ENCODE measurements around the gene SBNO2. TPM values are rescaled to one million over a fixed set of nuclear protein-coding genes. Genes with fewer than 3 reads are reported as not detected.
A peak's percentile ranks its signal among the peaks of the same experiment; 100 is the strongest.

SBNO2 gene
- total and polyA plus RNA-seq, 9 of the 15 experiments (the other 6 are each of a cell fraction or from before 2014, with no cell fraction given) = 0.01 to 46.2 (median 6.7) TPM

DNA sequence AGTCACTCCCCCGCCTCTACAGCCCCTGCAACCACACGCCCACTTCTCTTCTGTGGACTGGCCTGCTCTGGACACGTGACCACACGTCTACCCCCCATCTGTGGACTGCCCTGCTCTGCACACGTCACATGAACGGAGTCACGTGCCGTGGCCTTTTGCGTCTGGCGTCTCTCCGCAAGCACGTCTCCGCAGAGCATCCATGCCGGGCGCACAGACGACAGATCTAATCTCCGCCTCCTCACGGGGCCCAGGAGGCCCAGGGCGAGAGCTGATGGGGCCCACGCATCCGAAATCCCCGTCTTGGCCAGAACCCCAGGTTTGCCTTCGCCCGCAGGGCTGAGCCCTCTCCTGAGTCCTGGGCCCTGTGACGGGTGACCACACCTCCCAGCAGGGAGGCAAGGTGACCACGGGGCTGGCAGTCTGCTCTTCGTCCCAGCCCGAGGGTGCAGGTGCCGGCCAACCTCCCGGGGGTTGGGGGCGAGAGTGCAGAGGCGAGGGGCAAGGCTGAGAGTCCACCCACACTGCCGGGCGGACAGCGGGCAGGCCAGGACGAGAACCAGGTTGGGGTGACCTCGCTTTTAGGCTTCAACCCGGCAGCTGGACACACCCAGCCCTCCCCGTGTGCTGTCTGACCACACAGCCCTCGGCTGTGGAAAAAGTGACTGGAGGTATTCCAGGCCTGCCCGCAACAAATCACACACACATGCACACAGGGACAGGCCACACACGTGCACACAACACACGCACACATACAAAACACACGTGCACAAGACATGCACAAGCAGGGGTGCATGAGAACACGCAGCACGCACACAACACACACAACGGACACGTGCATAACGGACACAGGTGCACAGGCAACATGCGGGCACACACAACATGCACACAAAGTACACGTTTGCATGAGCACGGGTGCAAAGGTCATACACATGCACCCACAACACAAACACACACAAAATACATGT is 3.9 kb downstream of the SBNO2 start (continued):
- TF ChIP-seq, protein P1, sequence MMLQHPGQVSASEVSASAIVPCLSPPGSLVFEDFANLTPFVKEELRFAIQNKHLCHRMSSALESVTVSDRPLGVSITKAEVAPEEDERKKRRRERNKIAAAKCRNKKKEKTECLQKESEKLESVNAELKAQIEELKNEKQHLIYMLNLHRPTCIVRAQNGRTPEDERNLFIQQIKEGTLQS (IDR thresholded peaks at IDR 0.05) = no peak
- TF ChIP-seq, protein P1 (CRISPR knock-in tag; conservative IDR thresholded peaks at IDR 0.05) = no peak
- TF ChIP-seq, protein P2, sequence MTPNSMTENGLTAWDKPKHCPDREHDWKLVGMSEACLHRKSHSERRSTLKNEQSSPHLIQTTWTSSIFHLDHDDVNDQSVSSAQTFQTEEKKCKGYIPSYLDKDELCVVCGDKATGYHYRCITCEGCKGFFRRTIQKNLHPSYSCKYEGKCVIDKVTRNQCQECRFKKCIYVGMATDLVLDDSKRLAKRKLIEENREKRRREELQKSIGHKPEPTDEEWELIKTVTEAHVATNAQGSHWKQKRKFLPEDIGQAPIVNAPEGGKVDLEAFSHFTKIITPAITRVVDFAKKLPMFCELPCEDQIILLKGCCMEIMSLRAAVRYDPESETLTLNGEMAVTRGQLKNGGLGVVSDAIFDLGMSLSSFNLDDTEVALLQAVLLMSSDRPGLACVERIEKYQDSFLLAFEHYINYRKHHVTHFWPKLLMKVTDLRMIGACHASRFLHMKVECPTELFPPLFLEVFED (CRISPR knock-in tag; conservative IDR thresholded peaks at IDR 0.05) = no peak
- TF ChIP-seq SIN3A (IDR thresholded peaks at IDR 0.05; ENCODE audit: borderline replicate concordance in 2 of 2, control insufficient read depth in 1 of 2, low read depth in 2 of 2, low read length in 2 of 2) = no peak
- no peak for TF ChIP-seq LARP7 (IDR thresholded peaks at IDR 0.05)
- no peak for TF ChIP-seq GABPA (tag; conservative IDR thresholded peaks at IDR 0.05; ENCODE audit: low read depth)
- no peak for TF ChIP-seq NR1H2 (CRISPR knock-in tag; IDR thresholded peaks at IDR 0.05)
- TF ChIP-seq SIX5 (IDR thresholded peaks at IDR 0.05; ENCODE audit: borderline replicate concordance in 1 of 2, insufficient read depth in 1 of 2, low read depth in 1 of 2, low read length in 2 of 2) = no peak
- TF ChIP-seq ATF7 (IDR thresholded peaks at IDR 0.05) = no peak; the same call in 1 of the 2 replicates
- no peak for TF ChIP-seq ARID2 (IDR thresholded peaks at IDR 0.05)
- TF ChIP-seq, protein P3, sequence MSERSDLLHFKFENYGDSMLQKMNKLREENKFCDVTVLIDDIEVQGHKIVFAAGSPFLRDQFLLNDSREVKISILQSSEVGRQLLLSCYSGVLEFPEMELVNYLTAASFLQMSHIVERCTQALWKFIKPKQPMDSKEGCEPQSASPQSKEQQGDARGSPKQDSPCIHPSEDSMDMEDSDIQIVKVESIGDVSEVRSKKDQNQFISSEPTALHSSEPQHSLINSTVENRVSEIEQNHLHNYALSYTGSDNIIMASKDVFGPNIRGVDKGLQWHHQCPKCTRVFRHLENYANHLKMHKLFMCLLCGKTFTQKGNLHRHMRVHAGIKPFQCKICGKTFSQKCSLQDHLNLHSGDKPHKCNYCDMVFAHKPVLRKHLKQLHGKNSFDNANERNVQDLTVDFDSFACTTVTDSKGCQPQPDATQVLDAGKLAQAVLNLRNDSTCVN (CRISPR knock-in tag; IDR thresholded peaks at IDR 0.05) = no peak
- TF ChIP-seq TAF9B (IDR thresholded peaks at IDR 0.05; ENCODE audit: partially characterized antibody) = no peak
- TF ChIP-seq, protein P4, sequence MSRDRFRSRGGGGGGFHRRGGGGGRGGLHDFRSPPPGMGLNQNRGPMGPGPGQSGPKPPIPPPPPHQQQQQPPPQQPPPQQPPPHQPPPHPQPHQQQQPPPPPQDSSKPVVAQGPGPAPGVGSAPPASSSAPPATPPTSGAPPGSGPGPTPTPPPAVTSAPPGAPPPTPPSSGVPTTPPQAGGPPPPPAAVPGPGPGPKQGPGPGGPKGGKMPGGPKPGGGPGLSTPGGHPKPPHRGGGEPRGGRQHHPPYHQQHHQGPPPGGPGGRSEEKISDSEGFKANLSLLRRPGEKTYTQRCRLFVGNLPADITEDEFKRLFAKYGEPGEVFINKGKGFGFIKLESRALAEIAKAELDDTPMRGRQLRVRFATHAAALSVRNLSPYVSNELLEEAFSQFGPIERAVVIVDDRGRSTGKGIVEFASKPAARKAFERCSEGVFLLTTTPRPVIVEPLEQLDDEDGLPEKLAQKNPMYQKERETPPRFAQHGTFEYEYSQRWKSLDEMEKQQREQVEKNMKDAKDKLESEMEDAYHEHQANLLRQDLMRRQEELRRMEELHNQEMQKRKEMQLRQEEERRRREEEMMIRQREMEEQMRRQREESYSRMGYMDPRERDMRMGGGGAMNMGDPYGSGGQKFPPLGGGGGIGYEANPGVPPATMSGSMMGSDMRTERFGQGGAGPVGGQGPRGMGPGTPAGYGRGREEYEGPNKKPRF (IDR thresholded peaks at IDR 0.05; ENCODE audit: low read depth, low read length) = no peak
- TF ChIP-seq, protein P5, sequence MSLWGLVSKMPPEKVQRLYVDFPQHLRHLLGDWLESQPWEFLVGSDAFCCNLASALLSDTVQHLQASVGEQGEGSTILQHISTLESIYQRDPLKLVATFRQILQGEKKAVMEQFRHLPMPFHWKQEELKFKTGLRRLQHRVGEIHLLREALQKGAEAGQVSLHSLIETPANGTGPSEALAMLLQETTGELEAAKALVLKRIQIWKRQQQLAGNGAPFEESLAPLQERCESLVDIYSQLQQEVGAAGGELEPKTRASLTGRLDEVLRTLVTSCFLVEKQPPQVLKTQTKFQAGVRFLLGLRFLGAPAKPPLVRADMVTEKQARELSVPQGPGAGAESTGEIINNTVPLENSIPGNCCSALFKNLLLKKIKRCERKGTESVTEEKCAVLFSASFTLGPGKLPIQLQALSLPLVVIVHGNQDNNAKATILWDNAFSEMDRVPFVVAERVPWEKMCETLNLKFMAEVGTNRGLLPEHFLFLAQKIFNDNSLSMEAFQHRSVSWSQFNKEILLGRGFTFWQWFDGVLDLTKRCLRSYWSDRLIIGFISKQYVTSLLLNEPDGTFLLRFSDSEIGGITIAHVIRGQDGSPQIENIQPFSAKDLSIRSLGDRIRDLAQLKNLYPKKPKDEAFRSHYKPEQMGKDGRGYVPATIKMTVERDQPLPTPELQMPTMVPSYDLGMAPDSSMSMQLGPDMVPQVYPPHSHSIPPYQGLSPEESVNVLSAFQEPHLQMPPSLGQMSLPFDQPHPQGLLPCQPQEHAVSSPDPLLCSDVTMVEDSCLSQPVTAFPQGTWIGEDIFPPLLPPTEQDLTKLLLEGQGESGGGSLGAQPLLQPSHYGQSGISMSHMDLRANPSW (CRISPR knock-in tag; IDR thresholded peaks at IDR 0.05) = no peak
- no peak for TF ChIP-seq ZNF644 (tag; IDR thresholded peaks at IDR 0.05; ENCODE audit: low read depth)
- TF ChIP-seq ATF1 (CRISPR knock-in tag; IDR thresholded peaks at IDR 0.05) = no peak
- TF ChIP-seq ATF1 (tag; IDR thresholded peaks at IDR 0.05) = peak; percentile 76
- TF ChIP-seq NELFE (IDR thresholded peaks at IDR 0.05; ENCODE audit: insufficient read depth, insufficient read length) = no peak
